Measurements from ENCODE around the gene GBP1. TPM values are rescaled to one million over a fixed set of nuclear protein-coding genes. Genes with fewer than 3 reads are reported as not detected.
"Not testable (repeated sequence)": the region's sequence is repeated elsewhere in the genome, so short reads cannot be mapped to it uniquely, and the experiment has no call there.

The GBP1 gene
- total and polyA plus RNA-seq, 2 of the 4 experiments (the other 2 are of a cell fraction), result 39.3 to 118 TPM

GRCh38 chr1:89049901-89050648 lies 14.9 kb downstream of the GBP1 start:
- H3K4me1 ChIP-seq (ENCODE audit: control insufficient read depth, insufficient read depth, low read length); CTCF ChIA-PET; intact Hi-C loops (cut with micrococcal nuclease); H3K18ac ChIP-seq (ENCODE audit: low read depth, low read length); DNase-seq; H4K5ac ChIP-seq (ENCODE audit: low read depth, low read length); dilution Hi-C loops (cut with HindIII; ENCODE audit: low sequenced_read_pairs, unreplicated experiment); H3K4me2 ChIP-seq (ENCODE audit: low read depth, low read length); in situ Hi-C loops (cut with MboI; ENCODE audit: low sequenced_read_pairs); H3K14ac ChIP-seq (replicated peaks; ENCODE audit: low read depth, low read length); H2AFZ ChIP-seq (replicated peaks; ENCODE audit: low read length, poor library complexity); H3K27ac ChIP-seq (ENCODE audit: insufficient read depth, low read length); H2AK5ac ChIP-seq (ENCODE audit: low read depth, low read length); H3K27me3 ChIP-seq (ENCODE audit: control insufficient read depth, insufficient read depth, low read length); ATAC-seq (ENCODE audit: low read depth); POLR2A ChIA-PET (ENCODE audit: unreplicated experiment); H2BK15ac ChIP-seq (ENCODE audit: low read depth, low read length); H4K91ac ChIP-seq (ENCODE audit: insufficient read depth, low read depth, low read length); H4K20me1 ChIP-seq (ENCODE audit: insufficient read depth, low read length); H4K8ac ChIP-seq (ENCODE audit: low read depth in 2 of 2, low read length in 2 of 2); H3K4me3 ChIP-seq (ENCODE audit: insufficient read depth, low read depth, low read length); H3K9ac ChIP-seq (ENCODE audit: low read depth, low read length); H3K9me1 ChIP-seq (ENCODE audit: insufficient read depth, low read length); H3K9me3 ChIP-seq (ENCODE audit: control insufficient read depth, insufficient read depth, low read length); H2AK9ac ChIP-seq (replicated peaks; ENCODE audit: low read depth, low read length, poor library complexity); H3K56ac ChIP-seq (ENCODE audit: extremely low read depth, insufficient read depth, low read length); H3K4ac ChIP-seq (ENCODE audit: low read depth, low read length); H2BK20ac ChIP-seq (ENCODE audit: low read depth, low read length); H3K79me1 ChIP-seq (ENCODE audit: low read depth in 1 of 2, low read length in 2 of 2); H3K23ac ChIP-seq (ENCODE audit: low read depth, low read length); BruUV-seq (replicated peaks); H2BK5ac ChIP-seq (ENCODE audit: low read depth, low read length, poor library complexity, severe bottlenecking); H2BK120ac ChIP-seq (ENCODE audit: low read depth, low read length): not testable (repeated sequence)
- WGBS, 2 experiments (ENCODE audit: extremely low coverage in 2 of 2, insufficient read length in 1 of 2), result 89% methylated on average over 8 of the region's 9 CpGs; no CpG with 5 or more reads in 1 of the 2 experiments
- peaks cover 18% of the 10 kb centered on the region for H3K36me3 ChIP-seq (ENCODE audit: control insufficient read depth, insufficient read depth, low read length)

GRCh38 chr1:89049187-89049586 lies 15.8 kb downstream of the GBP1 start:
- CTCF ChIA-PET; DNase-seq; dilution Hi-C loops (cut with HindIII; ENCODE audit: low sequenced_read_pairs, unreplicated experiment): not testable (repeated sequence)

More at GRCh38 chr1:89049187-89049586, 15.8 kb downstream of the GBP1 start:
- H2BK20ac ChIP-seq (ENCODE audit: low read depth, low read length); intact Hi-C loops (cut with micrococcal nuclease); in situ Hi-C loops (cut with MboI; ENCODE audit: low sequenced_read_pairs); H3K27ac ChIP-seq (ENCODE audit: insufficient read depth, low read length); BruUV-seq (replicated peaks); H3K27me3 ChIP-seq (ENCODE audit: control insufficient read depth, insufficient read depth, low read length); H2AK9ac ChIP-seq (replicated peaks; ENCODE audit: low read depth, low read length, poor library complexity); H3K9me3 ChIP-seq (ENCODE audit: control insufficient read depth, insufficient read depth, low read length); H3K4me3 ChIP-seq (ENCODE audit: insufficient read depth, low read depth, low read length); H4K8ac ChIP-seq (ENCODE audit: low read depth in 2 of 2, low read length in 2 of 2); H2BK120ac ChIP-seq (ENCODE audit: low read depth, low read length); H4K5ac ChIP-seq (ENCODE audit: low read depth, low read length); POLR2A ChIA-PET (ENCODE audit: unreplicated experiment); H3K9me1 ChIP-seq (ENCODE audit: insufficient read depth, low read length); H3K79me1 ChIP-seq (ENCODE audit: low read depth in 1 of 2, low read length in 2 of 2); H3K9ac ChIP-seq (ENCODE audit: low read depth, low read length); H4K91ac ChIP-seq (ENCODE audit: insufficient read depth, low read depth, low read length); H2BK15ac ChIP-seq (ENCODE audit: low read depth, low read length); ATAC-seq (ENCODE audit: low read depth); H4K20me1 ChIP-seq (ENCODE audit: insufficient read depth, low read length); H2AFZ ChIP-seq (replicated peaks; ENCODE audit: low read length, poor library complexity); H3K18ac ChIP-seq (ENCODE audit: low read depth, low read length); H3K56ac ChIP-seq (ENCODE audit: extremely low read depth, insufficient read depth, low read length); H3K4ac ChIP-seq (ENCODE audit: low read depth, low read length); H3K4me1 ChIP-seq (ENCODE audit: control insufficient read depth, insufficient read depth, low read length); H2BK5ac ChIP-seq (ENCODE audit: low read depth, low read length, poor library complexity, severe bottlenecking); H3K4me2 ChIP-seq (ENCODE audit: low read depth, low read length); H2AK5ac ChIP-seq (ENCODE audit: low read depth, low read length); H3K23ac ChIP-seq (ENCODE audit: low read depth, low read length); H3K14ac ChIP-seq (replicated peaks; ENCODE audit: low read depth, low read length): not testable (repeated sequence)
- no CpG with 5 or more reads among the region's 4 CpGs for whole genome bisulfite sequencing, 2 experiments (ENCODE audit: extremely low coverage in 2 of 2, insufficient read length in 1 of 2)
- H3K36me3 ChIP-seq (ENCODE audit: control insufficient read depth, insufficient read depth, low read length), result peaks cover 14% of the 10 kb centered on the region

Data from IMR-90 (cell line).